ENCODE measurements around the gene HCFC1.

Gene HCFC1

GRCh38 chrX:153956044-153956907 lies 15.3 kb downstream of the HCFC1 start:
- no peak for DNase-seq

GRCh38 chrX:153955228-153955732 lies 16.3 kb downstream of the HCFC1 start:
- DNase-seq, result no peak

GRCh38 chrX:153954558-153955227 lies 16.9 kb downstream of the HCFC1 start:
- no peak for DNase-seq

GRCh38 chrX:153953892-153954557 lies 17.6 kb downstream of the HCFC1 start:
- no peak for DNase-seq

- DNase-seq, result peak; percentile 87
Observed at GRCh38 chrX:153953342-153953830, 18.2 kb downstream of the HCFC1 start.

- DNase-seq, result no peak
Observed at GRCh38 chrX:153952373-153953026, 19.1 kb downstream of the HCFC1 start.

GRCh38 chrX:153951683-153952372 lies 19.8 kb downstream of the HCFC1 start:
- no peak for DNase-seq

GRCh38 chrX:153950127-153950526 lies 21.5 kb downstream of the HCFC1 start:
- DNase-seq, result no peak

- DNase-seq, result no peak
Observed at GRCh38 chrX:153948847-153949805, 22.5 kb downstream of the HCFC1 start.

GRCh38 chrX:153948002-153948466 lies 23.6 kb downstream of the HCFC1 start:
- DNase-seq, result no peak

GRCh38 chrX:153947009-153947769 lies 24.4 kb downstream of the HCFC1 start:
- peak; percentile 81 for DNase-seq

- DNase-seq, result no peak
Observed at GRCh38 chrX:153945956-153946943, 25.4 kb downstream of the HCFC1 start.

GRCh38 chrX:153944800-153945150 lies 26.8 kb downstream of the HCFC1 start:
- DNase-seq, result no peak

- peak; percentile 46 for DNase-seq
Observed at GRCh38 chrX:153944140-153944799, 27.3 kb downstream of the HCFC1 start, which contains the start of gene RENBP. RENBP (minus strand) TSS chrX:153944643; CDS start chrX:153944610, 33 bp downstream.

GRCh38 chrX:153941336-153942252 lies 30.0 kb downstream of the HCFC1 start:
- no peak for DNase-seq

GRCh38 chrX:153939573-153939972 lies 32.0 kb downstream of the HCFC1 start:
- no peak for DNase-seq

GRCh38 chrX:153938226-153938786 lies 33.3 kb downstream of the HCFC1 start:
- no peak for DNase-seq

Measured in activated T-cell treated with anti-CD3 and anti-CD28 coated beads, Interleukin-2, amount 50 U/mL, for 1 hour (primary cell).